ENCODE measurements around the gene DHRS7B. TPM values are rescaled to one million over a fixed set of nuclear protein-coding genes. Genes with fewer than 3 reads are reported as not detected.
"Not testable (repeated sequence)": the region's sequence is repeated elsewhere in the genome, so short reads cannot be mapped to it uniquely, and the experiment has no call there.

The DHRS7B gene
- total RNA-seq, 1 experiment from 2014 or later: 29.5 TPM

DNA sequence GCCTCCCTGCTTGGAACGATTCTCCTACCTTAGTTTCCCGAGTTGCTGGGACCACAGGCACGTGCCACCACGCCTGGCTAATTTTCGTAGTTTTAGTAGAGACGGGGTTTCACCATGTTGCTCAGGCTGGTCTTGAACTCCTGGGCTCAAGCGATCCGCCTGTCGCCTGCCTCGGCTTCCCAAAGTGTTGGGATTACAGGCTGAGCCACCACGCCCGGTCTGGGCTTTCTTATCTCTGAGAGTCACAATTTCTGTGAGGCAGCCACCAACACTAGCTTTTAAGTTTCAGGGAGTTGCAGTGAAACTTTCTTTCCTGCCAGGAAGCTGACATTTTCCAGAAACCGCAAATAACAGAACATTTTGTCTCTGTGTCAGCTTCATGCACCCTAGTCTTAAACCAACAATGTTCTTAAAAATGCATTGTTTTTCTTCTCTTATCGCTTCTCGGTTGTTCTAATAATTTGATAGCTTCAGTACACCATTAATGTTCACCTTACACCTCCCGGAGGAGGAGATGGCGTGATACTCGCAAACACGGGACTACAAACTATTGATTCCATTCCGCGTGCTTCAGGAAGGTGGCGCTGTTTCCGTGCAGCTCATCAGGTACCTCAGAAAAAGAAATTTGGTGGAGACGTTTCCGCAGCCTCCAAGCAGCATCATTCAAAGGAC is 7.4 kb upstream of the DHRS7B start:
- no peaks in the 10 kb centered on the region for H3K79me2 ChIP-seq (ENCODE audit: low read length)
- no peak overlapping the region for H3K9ac ChIP-seq (ENCODE audit: low read length)
- H4K20me1 ChIP-seq (ENCODE audit: low read length): no peaks in the 10 kb centered on the region
- no peaks in the 10 kb centered on the region for H3K9me2 ChIP-seq (replicated peaks; ENCODE audit: low read length)
- no peaks in the 10 kb centered on the region for H3K9me3 ChIP-seq (ENCODE audit: low read length)
- TF ChIP-seq EZH2 (IDR thresholded peaks at IDR 0.05; ENCODE audit: low read length, unreplicated experiment) (no peak), EZH2phosphoT487 (IDR thresholded peaks at IDR 0.05; ENCODE audit: borderline replicate concordance, low read length) (no peak)
- TF ChIP-seq, protein P1, sequence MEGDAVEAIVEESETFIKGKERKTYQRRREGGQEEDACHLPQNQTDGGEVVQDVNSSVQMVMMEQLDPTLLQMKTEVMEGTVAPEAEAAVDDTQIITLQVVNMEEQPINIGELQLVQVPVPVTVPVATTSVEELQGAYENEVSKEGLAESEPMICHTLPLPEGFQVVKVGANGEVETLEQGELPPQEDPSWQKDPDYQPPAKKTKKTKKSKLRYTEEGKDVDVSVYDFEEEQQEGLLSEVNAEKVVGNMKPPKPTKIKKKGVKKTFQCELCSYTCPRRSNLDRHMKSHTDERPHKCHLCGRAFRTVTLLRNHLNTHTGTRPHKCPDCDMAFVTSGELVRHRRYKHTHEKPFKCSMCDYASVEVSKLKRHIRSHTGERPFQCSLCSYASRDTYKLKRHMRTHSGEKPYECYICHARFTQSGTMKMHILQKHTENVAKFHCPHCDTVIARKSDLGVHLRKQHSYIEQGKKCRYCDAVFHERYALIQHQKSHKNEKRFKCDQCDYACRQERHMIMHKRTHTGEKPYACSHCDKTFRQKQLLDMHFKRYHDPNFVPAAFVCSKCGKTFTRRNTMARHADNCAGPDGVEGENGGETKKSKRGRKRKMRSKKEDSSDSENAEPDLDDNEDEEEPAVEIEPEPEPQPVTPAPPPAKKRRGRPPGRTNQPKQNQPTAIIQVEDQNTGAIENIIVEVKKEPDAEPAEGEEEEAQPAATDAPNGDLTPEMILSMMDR (conservative IDR thresholded peaks at IDR 0.05; ENCODE audit: low read depth, low read length): peak; percentile 92
- BruUV-seq (replicated peaks): no TSS peak
- no peaks in the 10 kb centered on the region for H3K27me3 ChIP-seq (ENCODE audit: low read length)
- ChIA-PET CTCF (no interaction called here), POLR2A (ENCODE audit: unreplicated experiment) (no interaction called here)
- H3K4me3 ChIP-seq (ENCODE audit: low read length): peak overlapping the region; percentile 51
- no peak overlapping the region for H3K27ac ChIP-seq (ENCODE audit: low read length)
- DNase-seq (peak; percentile 80), ATAC-seq (peak; percentile 86)
- H3K36me3 ChIP-seq (ENCODE audit: low read depth, low read length): no peaks in the 10 kb centered on the region
- peak overlapping the region; percentile 82 for H2AFZ ChIP-seq (ENCODE audit: low read length)
- intact Hi-C loops (cut with micrococcal nuclease): no loop called here
- H3K4me2 ChIP-seq (ENCODE audit: low read length): peak overlapping the region; percentile 73
- H3F3A ChIP-seq (ENCODE audit: low read length, unreplicated experiment): no peaks in the 10 kb centered on the region
- 0 out of 2 replicates have a peak, but pooled peaks cover 4% of the 10 kb centered on the region for H3K4me1 ChIP-seq (ENCODE audit: insufficient read depth, low read length)

DNA sequence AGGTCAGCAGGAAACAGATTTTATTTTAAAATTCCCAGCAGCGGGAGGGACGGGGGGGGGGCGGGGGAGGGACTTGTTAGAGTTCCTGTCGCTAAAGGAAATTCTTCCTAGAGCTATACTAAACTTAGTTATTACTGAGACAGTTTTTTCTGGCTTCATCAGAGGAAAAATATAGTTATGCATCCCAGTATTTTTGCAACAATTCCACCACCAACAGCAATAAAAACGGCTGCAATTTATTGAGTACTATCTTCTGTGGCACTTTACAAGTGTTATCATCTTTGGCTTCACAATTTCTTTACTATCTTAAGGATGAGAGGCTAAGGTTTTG is 6.9 kb upstream of the DHRS7B start:
- DNase-seq (no peak), ATAC-seq (no peak)
- ChIA-PET POLR2A (ENCODE audit: unreplicated experiment) (no interaction called here), CTCF (no interaction called here)
- Histone ChIP-seq H3K36me3 (ENCODE audit: low read depth, low read length) (no peaks in the 10 kb centered on the region), H3K4me2 (ENCODE audit: low read length) (peak overlapping the region; percentile 73), H3K79me2 (ENCODE audit: low read length) (no peaks in the 10 kb centered on the region), H3K9me3 (ENCODE audit: low read length) (no peaks in the 10 kb centered on the region), H3K4me1 (ENCODE audit: insufficient read depth, low read length) (0 out of 2 replicates have a peak, but pooled peaks cover 4% of the 10 kb centered on the region), H3K27me3 (ENCODE audit: low read length) (no peaks in the 10 kb centered on the region), H3K9me2 (replicated peaks; ENCODE audit: low read length) (no peaks in the 10 kb centered on the region), H3K9ac (ENCODE audit: low read length) (no peak overlapping the region), H4K20me1 (ENCODE audit: low read length) (no peaks in the 10 kb centered on the region), H2AFZ (ENCODE audit: low read length) (peak overlapping the region; percentile 47; the same call in 1 of the 2 replicates), H3K27ac (ENCODE audit: low read length) (no peak overlapping the region), H3K4me3 (ENCODE audit: low read length) (no peak overlapping the region), H3F3A (ENCODE audit: low read length, unreplicated experiment) (no peaks in the 10 kb centered on the region)
- no TSS peak for BruUV-seq (replicated peaks)
- intact Hi-C loops (cut with micrococcal nuclease): no loop called here
- TF ChIP-seq EZH2 (IDR thresholded peaks at IDR 0.05; ENCODE audit: low read length, unreplicated experiment): no peak
- TF ChIP-seq, protein P1 (conservative IDR thresholded peaks at IDR 0.05; ENCODE audit: low read depth, low read length): no peak
- TF ChIP-seq EZH2phosphoT487 (IDR thresholded peaks at IDR 0.05; ENCODE audit: borderline replicate concordance, low read length): no peak

- Histone ChIP-seq H2AFZ (ENCODE audit: low read length) (no peak overlapping the region), H3K27me3 (ENCODE audit: low read length) (no peaks in the 10 kb centered on the region), H3K4me1 (ENCODE audit: insufficient read depth, low read length) (peaks cover 15% of the 10 kb centered on the region), H3K27ac (ENCODE audit: low read length) (no peak overlapping the region), H4K20me1 (ENCODE audit: low read length) (no peaks in the 10 kb centered on the region), H3K4me3 (ENCODE audit: low read length) (no peak overlapping the region), H3K4me2 (ENCODE audit: low read length) (no peak overlapping the region), H3K9me3 (ENCODE audit: low read length) (no peaks in the 10 kb centered on the region), H3K9me2 (replicated peaks; ENCODE audit: low read length) (no peaks in the 10 kb centered on the region), H3K79me2 (ENCODE audit: low read length) (peaks cover 22% of the 10 kb centered on the region), H3F3A (ENCODE audit: low read length, unreplicated experiment) (no peaks in the 10 kb centered on the region), H3K9ac (ENCODE audit: low read length) (no peak overlapping the region), H3K36me3 (ENCODE audit: low read depth, low read length) (no peaks in the 10 kb centered on the region)
- ChIA-PET CTCF (no interaction called here), POLR2A (ENCODE audit: unreplicated experiment) (no interaction called here)
- TF ChIP-seq EZH2phosphoT487 (IDR thresholded peaks at IDR 0.05; ENCODE audit: borderline replicate concordance, low read length) (no peak), EZH2 (IDR thresholded peaks at IDR 0.05; ENCODE audit: low read length, unreplicated experiment) (no peak)
- TF ChIP-seq, protein P1 (conservative IDR thresholded peaks at IDR 0.05; ENCODE audit: low read depth, low read length): no peak
- DNase-seq: peak; percentile 16
- intact Hi-C loops (cut with micrococcal nuclease): no loop called here
- no TSS peak for BruUV-seq (replicated peaks)
- ATAC-seq: no peak
These were observed 2.7 kb upstream of the DHRS7B start for GRCh38 chr17:21124086-21124485.

DNA sequence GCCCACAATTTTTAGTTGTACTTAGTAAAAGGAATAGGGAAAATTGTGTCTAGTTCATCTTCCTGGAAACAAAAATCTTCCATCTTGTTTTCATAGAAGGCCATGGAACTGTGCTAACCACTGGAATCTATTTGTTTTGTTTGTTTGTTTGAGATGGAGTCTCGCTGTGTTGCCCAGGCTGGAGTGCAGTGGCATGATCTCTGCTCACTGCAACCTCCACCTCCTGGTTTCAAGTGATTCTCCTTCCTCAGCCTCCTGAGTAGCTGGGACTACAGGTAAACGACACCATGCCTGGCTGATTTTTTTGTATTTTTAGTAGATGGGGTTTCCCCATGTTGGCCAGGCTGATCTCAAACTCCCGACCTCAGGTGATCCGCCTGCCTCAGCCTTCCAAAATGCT is 2.2 kb upstream of the DHRS7B start:
- intact Hi-C loops (cut with micrococcal nuclease); BruUV-seq (replicated peaks); ATAC-seq: not testable (repeated sequence)

More for the DNA sequence above, 2.2 kb upstream of the DHRS7B start:
- H3K9me2 ChIP-seq (replicated peaks; ENCODE audit: low read length); H3K9ac ChIP-seq (ENCODE audit: low read length); H3K9me3 ChIP-seq (ENCODE audit: low read length); H3K27ac ChIP-seq (ENCODE audit: low read length); H3K27me3 ChIP-seq (ENCODE audit: low read length); CTCF ChIA-PET; DNase-seq; H2AFZ ChIP-seq (ENCODE audit: low read length); H4K20me1 ChIP-seq (ENCODE audit: low read length); H3K4me3 ChIP-seq (ENCODE audit: low read length); H3K36me3 ChIP-seq (ENCODE audit: low read depth, low read length); H3K4me2 ChIP-seq (ENCODE audit: low read length); POLR2A ChIA-PET (ENCODE audit: unreplicated experiment); H3F3A ChIP-seq (ENCODE audit: low read length, unreplicated experiment): not testable (repeated sequence)
- H3K4me1 ChIP-seq (ENCODE audit: insufficient read depth, low read length): peaks cover 15% of the 10 kb centered on the region
- peaks cover 26% of the 10 kb centered on the region for H3K79me2 ChIP-seq (ENCODE audit: low read length)

Measured in PC-3 (cell line).